Ovary (tissue), 9 donors: ENCODE measurements around the gene HERC3. TPM values are rescaled to one million over a fixed set of nuclear protein-coding genes. Genes with fewer than 3 reads are reported as not detected.

Experiments used
- DNase-seq, 5 donors: peaks; one replicate each; pipeline ENCODE4 v3.0.0-alpha.2; 2019 to 2020
- H3K27ac ChIP-seq, 2 donors: fragments of 200-600 bp; one replicate each; pipeline versions ENCODE4 v1.5.1 to v1.8.0; 2019 to 2022
- H3K27me3 ChIP-seq: fragments of 200-600 bp; one replicate; pipeline ENCODE4 v1.8.0; 2022
- H3K36me3 ChIP-seq: fragments of 200-600 bp; sonication (generic); one replicate; pipeline ENCODE4 v1.5.1; 2019
- H3K4me1 ChIP-seq: one replicate; pipeline ENCODE4 v1.8.1; 2013; ENCODE audit warnings: mild to moderate bottlenecking, moderate library complexity; ENCODE audit not compliant: insufficient read depth
- H3K4me3 ChIP-seq: fragments of 200-600 bp; sonication (generic); one replicate; pipeline ENCODE4 v1.5.1; 2017
- H3K9me3 ChIP-seq, 2 donors: fragments of 200-600 bp in 1 of 2; sonication (generic) in 1 of 2; one replicate each; pipeline versions ENCODE4 v1.5.1 to v1.8.1; 2013 to 2019; ENCODE audit warnings: mild to moderate bottlenecking in 1 of 2, moderate library complexity in 1 of 2
- CTCF ChIP-seq, 3 donors: fragments of 450-650 bp in 2 of 3; fragments of 200-600 bp in 1 of 3; IDR thresholded peaks; one replicate each; pipeline versions ENCODE4 v1.5.1 to v1.8.0; 2016 to 2022; ENCODE audit warnings: antibody characterized with exemption in 3 of 3, mild to moderate bottlenecking in 1 of 3
- EP300 ChIP-seq: sonication (generic); formaldehyde crosslinking; IDR thresholded peaks from one replicate; pipeline ENCODE4 v1.6.1; 2017; ENCODE audit warnings: antibody characterized with exemption
- POLR2A ChIP-seq: fragments of 450-650 bp; IDR thresholded peaks from one replicate; pipeline ENCODE4 v1.6.1; 2017; ENCODE audit warnings: antibody characterized with exemption, mild to moderate bottlenecking, moderate library complexity
- WGBS, 3 donors: extraction: QIAGEN DNeasy Blood & Tissue Kit in 1 of 3; methylation state at CpG; one replicate each; pipeline versions ENCODE4 v1.1.5 to v1.1.7; 2013 to 2017; 5-methylcytosine and 5-hydroxymethylcytosine counted together
- intact Hi-C, 4 donors: fragments of 100-400 bp; cut with DNase I; formaldehyde crosslinking; loops; one replicate each; pipeline versions ENCODE4 v1.11.0 to v1.15.1; 2022 to 2023
- polyA plus RNA-seq, 2 donors: library from polyadenylated mRNA; stranded (reverse); fragments of 200-250 nt in 1 of 2; fragments of 350-450 nt in 1 of 2; fragmentation: Illumina TruSeq in 1 of 2; extraction: RNeasy Lipid Tissue Mini Kit (QIAGEN cat#74804) in 1 of 2; gene quantifications; one replicate each; pipeline ENCODE4 v1.2.3, GENCODE V29; 2013 to 2014
- total RNA-seq, 7 donors: library from RNA; depleted of rRNA in 2 of 7; stranded (reverse); fragments of >200 nt in 2 of 7; fragmentation: NEBNext Ultra II Directional in 3 of 7; extraction: Animal tissue kit (Norgen Biotek cat#: 25700) in 3 of 7; gene quantifications; one replicate each; pipeline versions ENCODE4 v1.1.0 to v1.2.4, GENCODE V29; 2016 to 2023
- donor health status: DM: no; HTN: no; CAD: no; lungs with moderate emphysema.
- donor health status: DM: no; HTN: no; CAD: no.
- donor health status: Bipolar disorder and iron deficiency.
- donor health status: DM: yes; HTN: yes; CAD: no.
- donor health status: DM: no; HTN: no; CAD: no.
- donor health status: DM: yes; HTN: yes; CAD: no.

The HERC3 gene
- total and polyA plus RNA-seq, 9 donors = 10.3 to 30.9 (median 24.2) TPM

GRCh38 chr4:88738180-88738579 is 145.9 kb downstream of the HERC3 start:
- Histone ChIP-seq H3K27me3 (no peaks in the 10 kb centered on the region), H3K4me3 (no peak overlapping the region), H3K9me3 (no peaks in the 10 kb centered on the region), H3K4me1 (peaks cover 17% of the 10 kb centered on the region), H3K27ac (no peak overlapping the region), H3K36me3 (no peaks in the 10 kb centered on the region)
- no peak for DNase-seq
- 62 to 74% (median 68%) methylated on average over 4 of the region's 4 CpGs for WGBS, 3 donors
- intact Hi-C loops = no loop called here
- no peak for TF ChIP-seq CTCF (IDR thresholded peaks at IDR 0.05)
- no peak for TF ChIP-seq POLR2A
- TF ChIP-seq EP300 = no peak

- no peak overlapping the region for H3K27ac ChIP-seq
- no peak overlapping the region for H3K4me3 ChIP-seq
- H3K9me3 ChIP-seq = no peaks in the 10 kb centered on the region
- no peaks in the 10 kb centered on the region for H3K27me3 ChIP-seq
- H3K36me3 ChIP-seq = no peaks in the 10 kb centered on the region
- TF ChIP-seq POLR2A (no peak), CTCF (IDR thresholded peaks at IDR 0.05) (no peak), EP300 (no peak)
- no peak for DNase-seq
- WGBS, 3 donors = 74 to 83% (median 80%) methylated on average over 2 of the region's 2 CpGs
- intact Hi-C loops = no loop called here
- peaks cover 8% of the 10 kb centered on the region for H3K4me1 ChIP-seq
Observed at GRCh38 chr4:88742561-88742960, 150.3 kb downstream of the HERC3 start.

GRCh38 chr4:88743696-88744095 is 151.4 kb downstream of the HERC3 start:
- Histone ChIP-seq H3K4me1 (no peaks in the 10 kb centered on the region), H3K27me3 (no peaks in the 10 kb centered on the region), H3K27ac (no peak overlapping the region), H3K36me3 (no peaks in the 10 kb centered on the region), H3K4me3 (no peak overlapping the region), H3K9me3 (no peaks in the 10 kb centered on the region)
- DNase-seq = no peak
- intact Hi-C loops = no loop called here
- 85 to 94% (median 92%) methylated on average over 3 of the region's 3 CpGs for WGBS, 3 donors
- TF ChIP-seq EP300 (no peak), POLR2A (no peak), CTCF (IDR thresholded peaks at IDR 0.05) (no peak)

GRCh38 chr4:88744609-88745008 is 152.3 kb downstream of the HERC3 start:
- no peak overlapping the region for H3K4me3 ChIP-seq
- intact Hi-C loops = no loop called here
- WGBS, 3 donors = 91 to 95% (median 92%) methylated on average over 3 of the region's 3 CpGs
- H3K27me3 ChIP-seq = no peaks in the 10 kb centered on the region
- H3K4me1 ChIP-seq = no peaks in the 10 kb centered on the region
- no peak for DNase-seq
- H3K27ac ChIP-seq = no peak overlapping the region
- no peak for TF ChIP-seq EP300
- TF ChIP-seq CTCF (IDR thresholded peaks at IDR 0.05) = no peak
- no peak for TF ChIP-seq POLR2A
- H3K9me3 ChIP-seq = no peaks in the 10 kb centered on the region
- H3K36me3 ChIP-seq = no peaks in the 10 kb centered on the region

GRCh38 chr4:88745175-88745574 is 152.9 kb downstream of the HERC3 start:
- DNase-seq = no peak
- Histone ChIP-seq H3K9me3 (no peaks in the 10 kb centered on the region), H3K4me3 (no peak overlapping the region), H3K36me3 (no peaks in the 10 kb centered on the region), H3K27me3 (no peaks in the 10 kb centered on the region), H3K27ac (no peak overlapping the region), H3K4me1 (no peaks in the 10 kb centered on the region)
- TF ChIP-seq POLR2A (no peak), CTCF (IDR thresholded peaks at IDR 0.05) (no peak), EP300 (no peak)
- WGBS, 3 donors = 80 to 94% (median 89%) methylated on average over 1 of the region's 1 CpG
- intact Hi-C loops = no loop called here
